SU-DHL-6 (cell line): Measurements from ENCODE around the gene TEKT1.

Source experiments
- EZH2phosphoT487 ChIP-seq: fragments of 200-600 bp; sonication (generic), shearing (Covaris generic); conservative IDR thresholded peaks from 2 replicates; pipeline ENCODE4 v1.6.1; 2018; ENCODE audit warnings: mild to moderate bottlenecking, antibody characterized with exemption, low read length, moderate library complexity, mixed read lengths
- TF ChIP-seq, protein P1 (sequence below): fragments of 200-600 bp; sonication (generic); IDR thresholded peaks from one replicate; pipeline ENCODE4 v1.5.1; 2017; ENCODE audit warnings: antibody characterized with exemption, mild to moderate bottlenecking, low read length, moderate library complexity; ENCODE audit not compliant: insufficient read depth, poor library complexity, severe bottlenecking

DNA sequence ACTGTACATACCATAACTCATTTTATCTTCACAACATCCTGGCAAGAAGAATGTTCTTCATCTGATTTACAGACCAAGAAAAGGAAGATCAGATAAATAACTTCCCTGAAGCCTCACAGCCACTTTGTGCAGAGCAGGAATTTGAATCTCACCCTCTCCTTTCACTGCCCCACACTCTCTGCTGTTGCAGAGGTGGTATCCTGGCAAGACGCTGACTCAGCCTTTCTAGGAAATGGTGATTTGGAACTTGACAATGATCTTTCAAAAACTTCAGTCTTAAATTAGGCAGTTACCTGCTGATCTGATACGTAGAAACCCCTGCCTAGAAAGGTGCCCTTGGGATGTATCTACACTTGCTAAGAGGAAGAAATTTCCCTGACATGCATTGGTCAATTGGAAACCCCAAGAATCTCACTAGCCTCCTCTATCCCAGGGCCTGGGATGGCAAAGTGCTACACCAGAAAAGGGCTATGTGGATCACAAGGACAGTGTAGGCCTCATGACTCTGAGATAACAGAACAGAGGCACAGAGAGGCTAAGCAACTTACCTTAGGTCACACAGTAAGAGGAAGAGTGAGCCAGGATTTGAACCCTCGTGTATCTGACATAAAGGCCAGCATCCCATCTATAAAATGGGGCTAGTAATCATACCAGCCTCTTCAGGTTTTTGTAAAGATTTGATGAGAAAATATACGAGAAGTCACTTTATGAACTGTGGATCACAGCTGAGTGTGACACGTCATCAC is 37.6 kb downstream of the TEKT1 start:
- no peak for TF ChIP-seq EZH2phosphoT487
- TF ChIP-seq, protein P1, sequence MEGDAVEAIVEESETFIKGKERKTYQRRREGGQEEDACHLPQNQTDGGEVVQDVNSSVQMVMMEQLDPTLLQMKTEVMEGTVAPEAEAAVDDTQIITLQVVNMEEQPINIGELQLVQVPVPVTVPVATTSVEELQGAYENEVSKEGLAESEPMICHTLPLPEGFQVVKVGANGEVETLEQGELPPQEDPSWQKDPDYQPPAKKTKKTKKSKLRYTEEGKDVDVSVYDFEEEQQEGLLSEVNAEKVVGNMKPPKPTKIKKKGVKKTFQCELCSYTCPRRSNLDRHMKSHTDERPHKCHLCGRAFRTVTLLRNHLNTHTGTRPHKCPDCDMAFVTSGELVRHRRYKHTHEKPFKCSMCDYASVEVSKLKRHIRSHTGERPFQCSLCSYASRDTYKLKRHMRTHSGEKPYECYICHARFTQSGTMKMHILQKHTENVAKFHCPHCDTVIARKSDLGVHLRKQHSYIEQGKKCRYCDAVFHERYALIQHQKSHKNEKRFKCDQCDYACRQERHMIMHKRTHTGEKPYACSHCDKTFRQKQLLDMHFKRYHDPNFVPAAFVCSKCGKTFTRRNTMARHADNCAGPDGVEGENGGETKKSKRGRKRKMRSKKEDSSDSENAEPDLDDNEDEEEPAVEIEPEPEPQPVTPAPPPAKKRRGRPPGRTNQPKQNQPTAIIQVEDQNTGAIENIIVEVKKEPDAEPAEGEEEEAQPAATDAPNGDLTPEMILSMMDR = no peak
